ENCODE measurements around the gene DNAJC1.

Gene DNAJC1

GRCh38 chr10:22003177-22003963, at the start of gene DNAJC1:
Gene DNAJC1, minus strand, starts transcription at chr10:22003730. Its CDS starts 296 bp downstream, at chr10:22003434.
- H3K4me3 ChIP-seq (ENCODE audit: control insufficient read depth, low read depth, low read length): peak within 1 kb of the TSS; percentile 97
- peak; percentile 11 for TF ChIP-seq CTCF (IDR thresholded peaks at IDR 0.05; ENCODE audit: control insufficient read depth, insufficient read depth, low read depth, low read length, missing control alignments)
- peak; percentile 66 for DNase-seq (ENCODE audit: low read depth)

GRCh38 chr10:22053048-22053447, 49.5 kb upstream of the DNAJC1 start:
- DNase-seq (ENCODE audit: low read depth): no peak
- no peak for TF ChIP-seq CTCF (IDR thresholded peaks at IDR 0.05; ENCODE audit: control insufficient read depth, insufficient read depth, low read depth, low read length, missing control alignments)
- H3K4me3 ChIP-seq (ENCODE audit: control insufficient read depth, low read depth, low read length): no peak overlapping the region

- H3K4me3 ChIP-seq (ENCODE audit: control insufficient read depth, low read depth, low read length): no peak overlapping the region
- TF ChIP-seq CTCF (IDR thresholded peaks at IDR 0.05; ENCODE audit: control insufficient read depth, insufficient read depth, low read depth, low read length, missing control alignments): no peak
- no peak for DNase-seq (ENCODE audit: low read depth)
These were observed 46.1 kb upstream of the DNAJC1 start for GRCh38 chr10:22049635-22050034.

- no peak overlapping the region for H3K4me3 ChIP-seq (ENCODE audit: control insufficient read depth, low read depth, low read length)
- DNase-seq (ENCODE audit: low read depth): no peak
- no peak for TF ChIP-seq CTCF (IDR thresholded peaks at IDR 0.05; ENCODE audit: control insufficient read depth, insufficient read depth, low read depth, low read length, missing control alignments)
These were observed 44.3 kb upstream of the DNAJC1 start for GRCh38 chr10:22047812-22048211.

- no peak overlapping the region for H3K4me3 ChIP-seq (ENCODE audit: control insufficient read depth, low read depth, low read length)
- DNase-seq (ENCODE audit: low read depth): no peak
- TF ChIP-seq CTCF (IDR thresholded peaks at IDR 0.05; ENCODE audit: control insufficient read depth, insufficient read depth, low read depth, low read length, missing control alignments): no peak
These were observed 39.8 kb upstream of the DNAJC1 start for GRCh38 chr10:22043327-22043633.

- no peak for TF ChIP-seq CTCF (IDR thresholded peaks at IDR 0.05; ENCODE audit: control insufficient read depth, insufficient read depth, low read depth, low read length, missing control alignments)
- H3K4me3 ChIP-seq (ENCODE audit: control insufficient read depth, low read depth, low read length): no peak overlapping the region
- DNase-seq (ENCODE audit: low read depth): no peak
These were observed 39.2 kb upstream of the DNAJC1 start for GRCh38 chr10:22042557-22043326.

Measured in AG09309 (cell line).